Astrocyte (in vitro differentiated cells and primary cell): ENCODE measurements around the gene XPC. TPM values are rescaled to one million over a fixed set of nuclear protein-coding genes. Genes with fewer than 3 reads are reported as not detected.
A peak's percentile ranks its signal among the peaks of the same experiment; 100 is the strongest.

ENCODE experiments used
- DNase-seq: peaks from one replicate; pipeline ENCODE4 v3.0.0-alpha.2; 2010; ENCODE audit warnings: low read depth
- FAIRE-seq: peaks from 2 replicates; lab custom pipeline; 2011; peaks lifted over from hg19 to GRCh38; lab: Jason Lieb, UNC
- H2AFZ ChIP-seq: 2 replicates; pipeline ENCODE4 v1.6.0; 2012; ENCODE audit warnings: low read depth, low read length, inconsistent platforms
- H3K27ac ChIP-seq: 2 replicates; pipeline ENCODE4 v1.5.1; 2011; ENCODE audit warnings: low read depth, low read length, inconsistent platforms
- H3K27me3 ChIP-seq: 2 replicates; pipeline ENCODE4 v1.6.0; 2011; ENCODE audit warnings: low read length, inconsistent platforms; ENCODE audit not compliant: insufficient read depth
- H3K36me3 ChIP-seq: 2 replicates; pipeline ENCODE4 v1.5.1; 2011; ENCODE audit warnings: low read length, inconsistent platforms; ENCODE audit not compliant: insufficient read depth
- H3K4me1 ChIP-seq: 2 replicates; pipeline ENCODE4 v1.5.1; 2011; ENCODE audit warnings: low read length, inconsistent platforms; ENCODE audit not compliant: insufficient read depth
- H3K4me2 ChIP-seq: 2 replicates; pipeline ENCODE4 v1.6.0; 2012; ENCODE audit warnings: low read length, inconsistent platforms
- H3K4me3 ChIP-seq: 2 replicates; pipeline ENCODE4 v1.5.1; 2011; ENCODE audit warnings: low read depth, mild to moderate bottlenecking, low read length, inconsistent platforms; ENCODE audit not compliant: insufficient read depth
- H3K79me2 ChIP-seq: 2 replicates; pipeline ENCODE4 v1.6.0; 2012; ENCODE audit warnings: mild to moderate bottlenecking, low read length, inconsistent platforms; ENCODE audit not compliant: insufficient read depth
- H3K9ac ChIP-seq: 2 replicates; pipeline ENCODE4 v1.6.0; 2012; ENCODE audit warnings: mild to moderate bottlenecking, low read length, inconsistent platforms
- H3K9me3 ChIP-seq: 2 replicates; pipeline ENCODE4 v1.5.1; 2012; ENCODE audit warnings: low read depth, mild to moderate bottlenecking, low read length, inconsistent platforms; ENCODE audit not compliant: insufficient read depth
- H4K20me1 ChIP-seq: 2 replicates; pipeline ENCODE4 v1.6.0; 2012; ENCODE audit warnings: low read length, inconsistent platforms; ENCODE audit not compliant: insufficient read depth
- H3K27ac Mint-ChIP-seq: one replicate; pipeline ENCODE4 v1.8.0; 2021; ENCODE audit warnings: mild to moderate bottlenecking, mixed read lengths; ENCODE audit not compliant: unreplicated experiment
- H3K27me3 Mint-ChIP-seq: one replicate; pipeline ENCODE4 v1.8.0; 2021; ENCODE audit warnings: low read depth, mixed read lengths; ENCODE audit not compliant: unreplicated experiment
- H3K36me3 Mint-ChIP-seq: one replicate; pipeline ENCODE4 v1.8.0; 2021; ENCODE audit warnings: low read depth, mixed read lengths; ENCODE audit not compliant: unreplicated experiment
- H3K4me1 Mint-ChIP-seq: one replicate; pipeline ENCODE4 v1.8.0; 2021; ENCODE audit warnings: low read depth, mixed read lengths; ENCODE audit not compliant: unreplicated experiment
- H3K4me3 Mint-ChIP-seq: one replicate; pipeline ENCODE4 v1.8.0; 2021; ENCODE audit warnings: mild to moderate bottlenecking, moderate library complexity, mixed read lengths; ENCODE audit not compliant: unreplicated experiment
- H3K9me3 Mint-ChIP-seq: one replicate; pipeline ENCODE4 v1.8.0; 2021; ENCODE audit warnings: mild to moderate bottlenecking, mixed read lengths; ENCODE audit not compliant: unreplicated experiment
- CTCF ChIP-seq: IDR thresholded peaks from 2 replicates; pipeline ENCODE4 v1.5.1; 2011; ENCODE audit warnings: low read depth, mild to moderate bottlenecking, inconsistent platforms, low read length, moderate library complexity; ENCODE audit not compliant: insufficient read depth
- EZH2 ChIP-seq: IDR thresholded peaks from 2 replicates; pipeline ENCODE4 v1.6.1; 2012; ENCODE audit warnings: mild to moderate bottlenecking, low read length, inconsistent platforms; ENCODE audit not compliant: insufficient read depth
- total RNA-seq: library from RNA; stranded (reverse); gene quantifications from 2 replicates; pipeline ENCODE4 v1.2.1, GENCODE V29; 2021

The XPC gene
- total RNA-seq, 1 donor from 2014 or later = 33.6 TPM

- H3K9ac ChIP-seq = no peak overlapping the region
- H3K4me2 ChIP-seq = no peak overlapping the region
- H4K20me1 ChIP-seq = peaks cover 10% of the 10 kb centered on the region
- H3K4me1 ChIP-seq = peaks cover 11% of the 10 kb centered on the region
- Mint-ChIP-seq H3K27me3 (no peaks in the 10 kb centered on the region), H3K9me3 (no peaks in the 10 kb centered on the region), H3K27ac (peak overlapping the region; percentile 70), H3K36me3 (peaks cover 66% of the 10 kb centered on the region), H3K4me3 (no peak overlapping the region), H3K4me1 (peaks cover 20% of the 10 kb centered on the region)
- no peak for TF ChIP-seq CTCF
- TF ChIP-seq EZH2 = no peak
- peaks cover 3% of the 10 kb centered on the region for H3K79me2 ChIP-seq
- no peaks in the 10 kb centered on the region for H3K27me3 ChIP-seq
- H3K27ac ChIP-seq = no peak overlapping the region
- no peak overlapping the region for H3K4me3 ChIP-seq
- H2AFZ ChIP-seq = no peak overlapping the region
- DNase-seq = no peak
- FAIRE-seq = no peak
- no peaks in the 10 kb centered on the region for H3K9me3 ChIP-seq
- H3K36me3 ChIP-seq = peaks cover 70% of the 10 kb centered on the region
Measured at GRCh38 chr3:14166877-14167603, 11.4 kb downstream of the XPC start.

- Histone ChIP-seq H3K4me2 (no peak overlapping the region), H3K79me2 (peaks cover 3% of the 10 kb centered on the region), H3K27ac (no peak overlapping the region), H3K4me3 (no peak overlapping the region), H3K4me1 (no peaks in the 10 kb centered on the region), H3K9ac (no peak overlapping the region), H3K36me3 (peaks cover 66% of the 10 kb centered on the region), H3K9me3 (peaks cover 2% of the 10 kb centered on the region), H3K27me3 (no peaks in the 10 kb centered on the region), H4K20me1 (peaks cover 5% of the 10 kb centered on the region), H2AFZ (no peak overlapping the region)
- FAIRE-seq (no peak), DNase-seq (no peak)
- H3K9me3 Mint-ChIP-seq = peaks cover 10% of the 10 kb centered on the region
- no peak overlapping the region for H3K27ac Mint-ChIP-seq
- H3K36me3 Mint-ChIP-seq = peaks cover 75% of the 10 kb centered on the region
- H3K4me1 Mint-ChIP-seq = peaks cover 4% of the 10 kb centered on the region
- H3K27me3 Mint-ChIP-seq = no peaks in the 10 kb centered on the region
- H3K4me3 Mint-ChIP-seq = no peak overlapping the region
- TF ChIP-seq CTCF (no peak), EZH2 (no peak)
Measured at GRCh38 chr3:14162178-14162577, 16.2 kb downstream of the XPC start.

GRCh38 chr3:14161282-14161681, 17.1 kb downstream of the XPC start:
- H3K27ac ChIP-seq = no peak overlapping the region
- H3K36me3 ChIP-seq = peaks cover 71% of the 10 kb centered on the region
- peaks cover 4% of the 10 kb centered on the region for H4K20me1 ChIP-seq
- no peaks in the 10 kb centered on the region for H3K4me1 ChIP-seq
- peaks cover 2% of the 10 kb centered on the region for H3K9me3 ChIP-seq
- TF ChIP-seq CTCF (no peak), EZH2 (no peak)
- no peak overlapping the region for H3K9ac ChIP-seq
- peaks cover 3% of the 10 kb centered on the region for H3K79me2 ChIP-seq
- no peak overlapping the region for H3K4me3 ChIP-seq
- H3K4me3 Mint-ChIP-seq = no peak overlapping the region
- H3K27me3 Mint-ChIP-seq = no peaks in the 10 kb centered on the region
- no peak overlapping the region for H3K27ac Mint-ChIP-seq
- FAIRE-seq (no peak), DNase-seq (no peak)
- H3K36me3 Mint-ChIP-seq = peaks cover 77% of the 10 kb centered on the region
- no peaks in the 10 kb centered on the region for H3K27me3 ChIP-seq
- no peak overlapping the region for H2AFZ ChIP-seq
- H3K4me2 ChIP-seq = no peak overlapping the region
- peaks cover 10% of the 10 kb centered on the region for H3K9me3 Mint-ChIP-seq
- no peaks in the 10 kb centered on the region for H3K4me1 Mint-ChIP-seq
